GM12878 (cell line): ENCODE measurements around the gene C1QB. TPM values are rescaled to one million over a fixed set of nuclear protein-coding genes. Genes with fewer than 3 reads are reported as not detected.

ENCODE experiments used
- ATAC-seq: fragments of 200-7000 bp; cut with Tn5 transposase; 3 replicates; pipeline ENCODE4 v1.9.1; 2020; ENCODE audit warnings: mild to moderate bottlenecking, moderate library complexity
- BruUV-seq: library from RNA; stranded (reverse); fragments of 400-500 nt; replicated peaks from 2 replicates; lab custom pipeline; 2021; lab: Mats Ljungman, UMichigan
- CTCF ChIA-PET: fragments of 300-600 bp; sonication (Branson Sonifier 250); formaldehyde crosslinking; extraction: SDS; loops from one replicate; lab custom pipeline; 2021; ENCODE audit warnings: inconsistent platforms; lab: Yijun Ruan, JAX
- POLR2A ChIA-PET: fragments of 350-600 bp; formaldehyde crosslinking; extraction: SDS; loops from one replicate; lab custom pipeline; 2021; ENCODE audit warnings: inconsistent platforms; lab: Charles Lee
- RAD21 ChIA-PET: fragments of 300-600 bp; sonication (Branson Sonifier 250); formaldehyde crosslinking; loops from one replicate; lab custom pipeline; 2023; ENCODE audit warnings: antibody characterized with exemption; ENCODE audit not compliant: unreplicated experiment; lab: Charles Lee
- SMC1A ChIA-PET: fragments of 300-600 bp; sonication (Branson Sonifier 250); formaldehyde crosslinking; loops from one replicate; lab custom pipeline; 2023; ENCODE audit not compliant: unreplicated experiment, uncharacterized antibody; lab: Charles Lee
- DNase-seq: peaks from one replicate; pipeline ENCODE4 v3.0.0-alpha.2; 2011; ENCODE audit warnings: low read depth, low spot score
- FAIRE-seq: peaks from 3 replicates; lab custom pipeline; 2011; peaks lifted over from hg19 to GRCh38; lab: Jason Lieb, UNC
- H2AFZ ChIP-seq: 2 replicates; pipeline ENCODE4 v1.6.0; 2011; ENCODE audit warnings: low read depth, low read length, control low read depth; ENCODE audit not compliant: control insufficient read depth
- H3K27ac ChIP-seq: 2 replicates; pipeline ENCODE4 v1.5.1; 2011; ENCODE audit warnings: control low read depth; ENCODE audit not compliant: control insufficient read depth, insufficient read depth
- H3K27me3 ChIP-seq, 2 experiments: replicated peaks in 1 of 2; 2 replicates each; pipeline versions ENCODE4 v1.6.0 to v1.6.1; 2011; ENCODE audit warnings: low read length in 1 of 2; ENCODE audit not compliant: control insufficient read depth in 2 of 2, insufficient read depth in 2 of 2
- H3K36me3 ChIP-seq, 2 experiments: 2 replicates each; pipeline ENCODE4 v1.5.1; 2011; ENCODE audit warnings: low read length in 1 of 2; ENCODE audit not compliant: control insufficient read depth in 2 of 2, insufficient read depth in 2 of 2
- H3K4me1 ChIP-seq: 2 replicates; pipeline ENCODE4 v1.6.1; 2011; ENCODE audit warnings: mild to moderate bottlenecking, low read length, moderate library complexity, mixed read lengths; ENCODE audit not compliant: control insufficient read depth, insufficient read depth
- H3K4me2 ChIP-seq: 2 replicates; pipeline ENCODE4 v1.6.0; 2011; ENCODE audit warnings: control low read depth; ENCODE audit not compliant: control insufficient read depth, insufficient read depth
- H3K4me3 ChIP-seq: fragments of 200-600 bp; sonication (generic); 2 replicates; pipeline ENCODE4 v1.5.1; 2016
- H3K79me2 ChIP-seq: 2 replicates; pipeline ENCODE4 v1.6.0; 2011; ENCODE audit warnings: low read length; ENCODE audit not compliant: control insufficient read depth, insufficient read depth
- H3K9ac ChIP-seq: 2 replicates; pipeline ENCODE4 v1.8.0; 2011; ENCODE audit warnings: low read length, control low read depth, mixed read lengths; ENCODE audit not compliant: control insufficient read depth, insufficient read depth
- H3K9me3 ChIP-seq: replicated peaks from 3 replicates; pipeline ENCODE4 v1.5.1; 2011; ENCODE audit warnings: mild to moderate bottlenecking, low read length; ENCODE audit not compliant: control insufficient read depth, insufficient read depth
- H4K20me1 ChIP-seq: 2 replicates; pipeline ENCODE4 v1.6.0; 2011; ENCODE audit not compliant: control insufficient read depth, insufficient read depth
- CEBPB ChIP-seq, 2 experiments: fragments of 150-350 bp in 1 of 2; IDR thresholded peaks; 2 replicates each; pipeline ENCODE4 v1.6.1; 2012 to 2014; ENCODE audit warnings: low read depth in 2 of 2, low read length in 2 of 2, borderline replicate concordance in 1 of 2, inconsistent platforms in 1 of 2
- HCFC1 ChIP-seq: fragments of 150-350 bp; IDR thresholded peaks from 2 replicates; pipeline ENCODE4 v1.6.1; 2014; ENCODE audit warnings: low read length
- SMAD5 ChIP-seq: IDR thresholded peaks from 2 replicates; pipeline ENCODE4 v1.6.1; 2016; ENCODE audit warnings: antibody characterized with exemption, low read depth
- WGBS: methylation state at CpG from one replicate; pipeline ENCODE4 v1.1.6; 2016; ENCODE audit warnings: low lambda C conversion rate; ENCODE audit not compliant: insufficient replicate concordance, insufficient coverage; ENCODE audit errors: missing lambda C conversion rate; 5-methylcytosine and 5-hydroxymethylcytosine counted together
- in situ Hi-C: fragments of 300-500 bp; cut with MboI; formaldehyde crosslinking; loops from 9 replicates; pipeline ENCODE4 v1.14.3; 2018; ENCODE audit warnings: mixed read lengths
- intact Hi-C: fragments of 100-400 bp; cut with micrococcal nuclease; formaldehyde crosslinking; loops from one replicate; pipeline ENCODE4 v1.14.2; 2022; ENCODE audit not compliant: unreplicated experiment
- polyA plus RNA-seq, 11 experiments: library from polyadenylated mRNA; depleted of rRNA in 4 of 11; unstranded in 6 of 11; stranded (reverse) in 5 of 11; fragments of >200 nt; fragmentation: Nextera tagmentation in 4 of 11; fragmentation: Illumina TruSeq in 1 of 11; extraction: Ambion mirVana in 4 of 11; extraction: Trizol in 1 of 11; gene quantifications; 1 replicate in 1 of 11; 2 replicates in 10 of 11; pipeline versions ENCODE4 v1.2.1 to v1.2.3, GENCODE V29; 2011 to 2016; ENCODE audit warnings: inconsistent platforms in 2 of 11, missing spikeins in 2 of 11, low read depth in 1 of 11
- total RNA-seq, 4 experiments: library from RNA; depleted of rRNA in 3 of 4; stranded (reverse); fragments of >200 nt in 3 of 4; fragmentation: Illumina TruSeq in 1 of 4; extraction: Trizol in 1 of 4; gene quantifications; 2 replicates each; pipeline versions ENCODE4 v1.2.1 to v1.2.3, GENCODE V29; 2013 to 2021
- TF ChIP-seq, protein P1 (sequence below): fragments of 450-650 bp; formaldehyde crosslinking; IDR thresholded peaks from 2 replicates; pipeline ENCODE4 v1.5.0; 2022; ENCODE audit warnings: mild to moderate bottlenecking, missing genetic modification characterization

C1QB gene
- total and polyA plus RNA-seq, 10 of the 15 experiments (the other 5 are each of a cell fraction or from before 2014, with no cell fraction given): 0.62 TPM; not detected in 9

DNA sequence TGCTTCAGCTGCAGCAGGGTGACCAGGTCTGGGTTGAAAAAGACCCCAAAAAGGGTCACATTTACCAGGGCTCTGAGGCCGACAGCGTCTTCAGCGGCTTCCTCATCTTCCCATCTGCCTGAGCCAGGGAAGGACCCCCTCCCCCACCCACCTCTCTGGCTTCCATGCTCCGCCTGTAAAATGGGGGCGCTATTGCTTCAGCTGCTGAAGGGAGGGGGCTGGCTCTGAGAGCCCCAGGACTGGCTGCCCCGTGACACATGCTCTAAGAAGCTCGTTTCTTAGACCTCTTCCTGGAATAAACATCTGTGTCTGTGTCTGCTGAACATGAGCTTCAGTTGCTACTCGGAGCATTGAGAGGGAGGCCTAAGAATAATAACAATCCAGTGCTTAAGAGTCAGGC, 13.8 kb upstream of the C1QB start:
- FAIRE-seq (no peak), ATAC-seq (no peak), DNase-seq (no peak)
- ChIA-PET POLR2A (no interaction called here), RAD21 (interaction anchor here (1.0 kb wide), 1 partner anchor 219 kb away, joined by 4 read pairs; no protein-coding TSS in a partner anchor), SMC1A (interaction anchor here (1.6 to 4.4 kb wide), 2 partner anchors 218 to 223 kb away, joined by 5 to 14 read pairs; no protein-coding TSS in a partner anchor)
- H3K9ac ChIP-seq: no peak overlapping the region
- no peaks in the 10 kb centered on the region for H4K20me1 ChIP-seq
- intact Hi-C loops: no loop called here
- no peak overlapping the region for H3K4me2 ChIP-seq
- BruUV-seq: no TSS peak
- no peak overlapping the region for H3K27ac ChIP-seq
- no peaks in the 10 kb centered on the region for H3K4me1 ChIP-seq
- H2AFZ ChIP-seq: no peak overlapping the region
- H3K4me3 ChIP-seq: no peak overlapping the region
- no peaks in the 10 kb centered on the region; the same call in 2 of the 3 replicates for H3K9me3 ChIP-seq
- TF ChIP-seq CEBPB (IDR thresholded peaks at IDR 0.05; ENCODE audit: borderline replicate concordance in 1 of 2, low read depth in 2 of 2, low read length in 2 of 2): no peak
- TF ChIP-seq, protein P1, sequence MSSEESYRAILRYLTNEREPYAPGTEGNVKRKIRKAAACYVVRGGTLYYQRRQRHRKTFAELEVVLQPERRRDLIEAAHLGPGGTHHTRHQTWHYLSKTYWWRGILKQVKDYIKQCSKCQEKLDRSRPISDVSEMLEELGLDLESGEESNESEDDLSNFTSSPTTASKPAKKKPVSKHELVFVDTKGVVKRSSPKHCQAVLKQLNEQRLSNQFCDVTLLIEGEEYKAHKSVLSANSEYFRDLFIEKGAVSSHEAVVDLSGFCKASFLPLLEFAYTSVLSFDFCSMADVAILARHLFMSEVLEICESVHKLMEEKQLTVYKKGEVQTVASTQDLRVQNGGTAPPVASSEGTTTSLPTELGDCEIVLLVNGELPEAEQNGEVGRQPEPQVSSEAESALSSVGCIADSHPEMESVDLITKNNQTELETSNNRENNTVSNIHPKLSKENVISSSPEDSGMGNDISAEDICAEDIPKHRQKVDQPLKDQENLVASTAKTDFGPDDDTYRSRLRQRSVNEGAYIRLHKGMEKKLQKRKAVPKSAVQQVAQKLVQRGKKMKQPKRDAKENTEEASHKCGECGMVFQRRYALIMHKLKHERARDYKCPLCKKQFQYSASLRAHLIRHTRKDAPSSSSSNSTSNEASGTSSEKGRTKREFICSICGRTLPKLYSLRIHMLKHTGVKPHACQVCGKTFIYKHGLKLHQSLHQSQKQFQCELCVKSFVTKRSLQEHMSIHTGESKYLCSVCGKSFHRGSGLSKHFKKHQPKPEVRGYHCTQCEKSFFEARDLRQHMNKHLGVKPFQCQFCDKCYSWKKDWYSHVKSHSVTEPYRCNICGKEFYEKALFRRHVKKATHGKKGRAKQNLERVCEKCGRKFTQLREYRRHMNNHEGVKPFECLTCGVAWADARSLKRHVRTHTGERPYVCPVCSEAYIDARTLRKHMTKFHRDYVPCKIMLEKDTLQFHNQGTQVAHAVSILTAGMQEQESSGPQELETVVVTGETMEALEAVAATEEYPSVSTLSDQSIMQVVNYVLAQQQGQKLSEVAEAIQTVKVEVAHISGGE (CRISPR knock-in tag): no peak
- TF ChIP-seq HCFC1: no peak
- TF ChIP-seq SMAD5: no peak
- TF ChIP-seq, all 136 proteins: peak for 0
- in situ Hi-C loops: no loop called here
- CTCF ChIA-PET: interaction anchor here (0.7 to 5.5 kb wide), 2 partner anchors 220 to 366 kb away, joined by 3 to 77 read pairs; no protein-coding TSS in a partner anchor
- WGBS: 45% methylated on average over 8 of the region's 8 CpGs
- H3K79me2 ChIP-seq: no peaks in the 10 kb centered on the region
- no peaks in the 10 kb centered on the region for H3K36me3 ChIP-seq
- no peaks in the 10 kb centered on the region; a peak in 1 of 4 replicates for H3K27me3 ChIP-seq
